Measurements from ENCODE around the gene CYB561D2.

The CYB561D2 gene

GRCh38 chr3:50341996-50342650, 8.5 kb upstream of the CYB561D2 start:
- DNase-seq (ENCODE audit: extremely low spot score) = no peak
- POLR2A ChIA-PET = interaction anchor here (1.0 kb wide), 1 partner anchor 15 kb away, joined by 5 read pairs; no protein-coding TSS in a partner anchor
- no peak for TF ChIP-seq FOXM1 (IDR thresholded peaks at IDR 0.05; ENCODE audit: borderline replicate concordance)
- no peak for TF ChIP-seq SP1 (IDR thresholded peaks at IDR 0.05)
- TF ChIP-seq TARDBP (IDR thresholded peaks at IDR 0.05) = no peak
- no peak for TF ChIP-seq NFRKB (IDR thresholded peaks at IDR 0.05)
- no peak for TF ChIP-seq ELF4 (IDR thresholded peaks at IDR 0.05)
- TF ChIP-seq FOXA1 (IDR thresholded peaks at IDR 0.05) = no peak
- no peak for TF ChIP-seq PKNOX1 (IDR thresholded peaks at IDR 0.05)
- no peak for TF ChIP-seq CTBP1 (IDR thresholded peaks at IDR 0.05; ENCODE audit: borderline replicate concordance)
- TF ChIP-seq ARNT (IDR thresholded peaks at IDR 0.05) = no peak
- TF ChIP-seq ZNF384 (IDR thresholded peaks at IDR 0.05) = no peak
- no peak for TF ChIP-seq BHLHE40 (IDR thresholded peaks at IDR 0.05; ENCODE audit: borderline replicate concordance)
- TF ChIP-seq SUZ12 (IDR thresholded peaks at IDR 0.05) = no peak
- TF ChIP-seq LEF1 (IDR thresholded peaks at IDR 0.05; ENCODE audit: borderline replicate concordance) = no peak
- no peak for TF ChIP-seq FOXK2 (IDR thresholded peaks at IDR 0.05)
- TF ChIP-seq L3MBTL2 (conservative IDR thresholded peaks at IDR 0.05) = no peak
- TF ChIP-seq HDGF (IDR thresholded peaks at IDR 0.05; ENCODE audit: borderline replicate concordance) = no peak
- CTCF ChIA-PET = no interaction called here

GRCh38 chr3:50342813-50343633, 7.6 kb upstream of the CYB561D2 start:
- ChIA-PET POLR2A (no interaction called here), CTCF (no interaction called here)
- DNase-seq (ENCODE audit: extremely low spot score) = no peak
- TF ChIP-seq ZNF384 (IDR thresholded peaks at IDR 0.05) = no peak
- no peak for TF ChIP-seq FOXK2 (IDR thresholded peaks at IDR 0.05)
- TF ChIP-seq LEF1 (IDR thresholded peaks at IDR 0.05; ENCODE audit: borderline replicate concordance) = no peak
- no peak for TF ChIP-seq PKNOX1 (IDR thresholded peaks at IDR 0.05)
- no peak for TF ChIP-seq HDGF (IDR thresholded peaks at IDR 0.05; ENCODE audit: borderline replicate concordance)
- TF ChIP-seq L3MBTL2 (conservative IDR thresholded peaks at IDR 0.05) = no peak
- no peak for TF ChIP-seq ELF4 (IDR thresholded peaks at IDR 0.05)
- no peak for TF ChIP-seq ARNT (IDR thresholded peaks at IDR 0.05)

GRCh38 chr3:50345008-50345407, 5.7 kb upstream of the CYB561D2 start:
- POLR2A ChIA-PET = interaction anchor here (1.8 kb wide), 1 partner anchor 17 kb away, joined by 6 read pairs; the partner anchor contains the start of gene TUSC2
- no peak for TF ChIP-seq L3MBTL2 (conservative IDR thresholded peaks at IDR 0.05)
- no peak for TF ChIP-seq NFRKB (IDR thresholded peaks at IDR 0.05)
- no peak for TF ChIP-seq FOXM1 (IDR thresholded peaks at IDR 0.05; ENCODE audit: borderline replicate concordance)

GRCh38 chr3:50345586-50346234, 5.0 kb upstream of the CYB561D2 start, which contains the start of gene ZMYND10:
Gene ZMYND10, minus strand, starts transcription at chr3:50345732. Its CDS starts 153 bp downstream, at chr3:50345579.
- TF ChIP-seq FOXK2 (IDR thresholded peaks at IDR 0.05) (no peak), SUZ12 (IDR thresholded peaks at IDR 0.05) (no peak), LEF1 (IDR thresholded peaks at IDR 0.05; ENCODE audit: borderline replicate concordance) (no peak), PKNOX1 (IDR thresholded peaks at IDR 0.05) (no peak), ELF4 (IDR thresholded peaks at IDR 0.05) (no peak), FOXM1 (IDR thresholded peaks at IDR 0.05; ENCODE audit: borderline replicate concordance) (no peak), NFRKB (IDR thresholded peaks at IDR 0.05) (no peak), L3MBTL2 (conservative IDR thresholded peaks at IDR 0.05) (no peak), TARDBP (IDR thresholded peaks at IDR 0.05) (no peak), FOXA1 (IDR thresholded peaks at IDR 0.05) (no peak), CTBP1 (IDR thresholded peaks at IDR 0.05; ENCODE audit: borderline replicate concordance) (no peak)
- POLR2A ChIA-PET = interaction anchor here (1.2 to 1.8 kb wide), 2 partner anchors 9 to 18 kb away, joined by 6 to 7 read pairs; partner anchors contain the start of gene TUSC2
- CTCF ChIA-PET = no interaction called here
- peak; percentile 54 for DNase-seq (ENCODE audit: extremely low spot score)

More at GRCh38 chr3:50345008-50345407, 5.7 kb upstream of the CYB561D2 start:
- no peak for DNase-seq (ENCODE audit: extremely low spot score)
- CTCF ChIA-PET = interaction anchor here (0.6 to 0.7 kb wide), 2 partner anchors 9 to 723 kb away, joined by 3 read pairs; no protein-coding TSS in a partner anchor

- ChIA-PET POLR2A (interaction anchor here (1.0 to 8.2 kb wide), 2 partner anchors 10 to 18 kb away, joined by 3 to 119 read pairs; no protein-coding TSS in a partner anchor), CTCF (interaction anchor here (0.6 to 1.8 kb wide), 5 partner anchors 10 to 243 kb away, joined by 3 to 7 read pairs (median 3); no protein-coding TSS in a partner anchor)
- peak; percentile 99 for TF ChIP-seq ZNF384 (IDR thresholded peaks at IDR 0.05)
- no peak for TF ChIP-seq HDGF (IDR thresholded peaks at IDR 0.05; ENCODE audit: borderline replicate concordance)
- DNase-seq (ENCODE audit: extremely low spot score) = peak; percentile 66
Observed at GRCh38 chr3:50347187-50347813, 3.4 kb upstream of the CYB561D2 start.

Data from HEK293T (cell line).